ENCODE measurements around the gene RNF130.
A peak's percentile ranks its signal among the peaks of the same experiment; 100 is the strongest.
"Not testable (repeated sequence)": the region's sequence is repeated elsewhere in the genome, so short reads cannot be mapped to it uniquely, and the experiment has no call there.

RNF130 gene

DNA sequence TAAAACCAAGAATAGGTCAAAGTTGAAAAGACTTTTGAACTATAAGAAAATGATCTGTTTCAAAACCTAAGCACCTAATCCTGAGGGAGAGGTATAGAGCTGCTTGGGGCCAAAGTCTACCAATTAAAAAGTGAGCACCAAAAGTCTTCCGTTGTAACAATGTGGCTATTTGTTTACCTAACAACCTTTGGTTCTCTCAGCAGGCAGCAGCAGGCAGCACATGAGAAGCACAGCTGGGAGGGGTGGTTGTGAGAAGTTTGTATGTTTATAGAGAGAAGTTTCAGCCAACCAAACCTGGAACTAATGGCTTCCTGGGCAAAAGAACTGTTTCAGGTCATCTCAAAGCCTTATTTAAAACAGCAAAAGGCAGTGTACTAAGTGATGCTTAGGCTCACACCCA lies 104.1 kb downstream of the RNF130 start:
- FAIRE-seq, result no peak

DNA sequence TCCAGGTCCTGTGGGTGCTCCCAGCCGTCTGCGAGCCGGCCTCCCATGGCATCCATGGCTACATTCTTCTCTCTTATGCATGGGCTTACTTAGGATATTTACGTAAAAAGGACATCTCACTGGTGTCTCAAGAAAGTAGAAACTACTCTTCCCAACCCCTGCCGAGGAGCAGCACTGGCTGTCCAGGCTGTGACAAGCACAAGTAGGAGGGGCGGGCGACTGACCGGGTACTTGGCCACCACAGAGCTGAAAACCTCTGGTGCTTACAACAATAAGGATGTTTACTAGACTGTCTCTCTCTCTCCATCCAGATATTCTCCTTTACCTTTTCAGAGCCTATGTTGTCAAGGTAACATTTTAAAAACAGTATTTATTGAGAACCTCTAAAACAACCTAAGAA lies 107.5 kb downstream of the RNF130 start:
- no peak for FAIRE-seq

DNA sequence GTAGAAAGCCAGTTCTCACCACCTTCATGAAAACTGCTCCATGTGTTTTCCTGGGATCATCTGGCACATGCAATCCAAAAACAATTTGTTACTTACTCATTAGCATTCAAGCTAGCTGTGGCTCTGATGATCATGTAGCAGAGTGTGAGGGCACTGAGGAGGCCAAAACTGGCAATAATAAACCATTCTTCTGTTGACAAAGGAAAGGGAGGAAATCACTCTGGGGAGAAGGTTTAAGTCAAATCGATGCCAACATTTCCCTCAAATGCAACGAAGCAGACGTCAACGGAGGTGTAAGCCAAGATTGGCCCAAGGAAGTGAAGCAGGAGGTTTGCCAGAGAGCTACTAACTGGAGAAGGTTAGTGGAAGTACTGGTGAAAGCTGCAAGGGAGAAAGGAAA lies 108.2 kb downstream of the RNF130 start:
- FAIRE-seq, result no peak

DNA sequence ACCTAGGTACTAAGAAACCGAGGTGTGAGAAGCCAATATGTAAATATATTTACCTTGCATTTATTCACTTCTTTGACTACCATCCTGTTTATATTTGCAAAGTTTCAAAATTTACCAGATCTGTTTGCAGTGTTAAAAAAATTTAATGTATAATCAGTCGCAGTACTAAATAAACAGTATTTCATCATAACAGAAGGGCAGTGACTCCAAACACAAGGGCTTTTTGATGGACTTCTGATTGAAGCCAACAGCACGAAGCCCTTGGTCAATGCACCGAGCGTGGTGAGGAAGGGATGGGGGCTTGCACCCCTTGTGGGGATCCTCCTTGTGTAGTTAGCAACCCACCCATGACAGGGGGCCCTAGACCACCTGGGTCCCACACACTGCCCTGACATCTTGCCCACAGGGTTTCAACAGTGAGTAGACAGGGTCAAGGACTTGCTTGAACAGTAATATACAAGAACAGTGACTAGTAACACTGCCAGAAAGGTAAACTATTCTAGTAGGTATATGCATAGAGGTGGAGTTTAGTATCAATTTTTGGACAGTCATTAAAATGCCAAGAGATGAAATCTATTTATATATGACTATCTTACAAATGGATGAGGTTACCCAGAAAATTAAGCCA lies 111.2 kb downstream of the RNF130 start:
- FAIRE-seq, result no peak

DNA sequence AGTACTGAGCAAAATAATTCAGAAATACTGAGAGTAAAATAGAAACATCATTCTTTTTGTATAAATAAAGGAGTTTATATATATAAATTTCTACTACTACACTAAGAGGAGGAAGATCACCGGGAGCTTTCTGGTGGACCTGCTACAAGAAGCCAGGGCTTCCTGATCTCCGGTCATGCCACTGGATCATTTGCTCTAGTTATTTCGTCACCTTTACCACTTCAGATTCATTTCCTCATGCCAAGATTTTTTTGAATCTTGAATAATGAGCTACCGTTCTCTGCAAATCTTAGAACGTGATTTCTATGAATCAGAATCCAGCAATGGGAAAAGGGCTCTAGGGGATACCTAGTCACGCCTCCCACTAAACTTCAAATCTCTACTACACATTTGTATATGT lies 111.9 kb downstream of the RNF130 start:
- no peak for FAIRE-seq

DNA sequence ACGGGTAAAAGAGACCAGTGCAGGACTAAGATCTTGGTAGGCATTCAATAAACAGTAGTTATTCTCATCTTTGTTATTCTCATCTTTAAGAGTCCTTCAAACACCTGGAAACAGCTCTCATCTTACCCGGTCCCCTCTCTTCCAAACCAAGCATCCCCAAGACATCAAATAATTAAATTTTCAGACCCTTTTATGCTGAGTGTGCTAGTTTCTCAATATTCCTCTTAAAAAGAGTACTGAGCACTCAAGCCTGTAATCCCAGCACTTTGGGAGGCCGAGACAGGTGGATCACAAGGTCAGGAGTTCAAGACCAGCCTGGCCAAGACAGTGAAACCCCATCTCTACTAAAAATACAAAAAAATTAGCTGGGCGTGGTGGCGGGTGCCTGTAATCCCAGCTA lies 112.4 kb downstream of the RNF130 start:
- FAIRE-seq, result not testable (repeated sequence)

DNA sequence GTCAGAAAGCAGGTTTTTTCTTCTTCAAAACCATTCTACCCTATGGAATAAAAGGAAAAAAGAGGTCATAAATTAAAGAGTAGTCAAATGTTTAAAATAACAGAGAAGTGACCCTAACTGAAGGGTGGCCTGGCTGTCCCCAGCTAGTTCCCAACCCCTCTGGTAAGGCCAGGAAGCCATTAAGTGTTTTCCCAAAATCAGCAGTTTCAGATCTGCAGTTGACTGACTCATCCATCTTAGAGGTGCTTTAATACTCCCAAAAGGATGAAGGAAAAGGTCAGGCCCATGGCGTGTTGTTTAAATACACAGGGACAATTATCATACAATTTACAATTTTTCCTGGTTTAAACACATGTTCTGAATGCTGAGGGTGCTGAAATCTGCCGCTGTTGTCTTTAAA lies 115.9 kb downstream of the RNF130 start:
- no peak for FAIRE-seq

DNA sequence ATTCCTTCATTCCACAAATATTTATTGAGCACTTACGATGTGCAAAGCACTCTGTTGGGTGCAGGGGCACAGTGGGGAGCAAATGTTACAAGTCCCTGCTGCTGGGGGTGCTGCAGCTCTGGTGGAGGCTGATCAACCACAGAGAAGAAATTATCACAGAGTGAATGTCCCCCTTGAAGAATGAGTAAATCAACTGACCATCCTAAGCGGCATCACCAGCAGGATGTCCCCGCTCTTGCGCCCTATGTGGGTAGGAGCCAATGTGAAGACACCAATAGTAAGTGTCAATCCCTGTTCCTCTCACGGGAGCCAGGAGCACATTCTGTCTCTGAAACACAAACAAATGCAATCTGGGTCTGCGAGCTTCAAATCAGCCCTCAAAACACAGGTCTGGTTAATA lies 116.5 kb downstream of the RNF130 start:
- no peak for FAIRE-seq

DNA sequence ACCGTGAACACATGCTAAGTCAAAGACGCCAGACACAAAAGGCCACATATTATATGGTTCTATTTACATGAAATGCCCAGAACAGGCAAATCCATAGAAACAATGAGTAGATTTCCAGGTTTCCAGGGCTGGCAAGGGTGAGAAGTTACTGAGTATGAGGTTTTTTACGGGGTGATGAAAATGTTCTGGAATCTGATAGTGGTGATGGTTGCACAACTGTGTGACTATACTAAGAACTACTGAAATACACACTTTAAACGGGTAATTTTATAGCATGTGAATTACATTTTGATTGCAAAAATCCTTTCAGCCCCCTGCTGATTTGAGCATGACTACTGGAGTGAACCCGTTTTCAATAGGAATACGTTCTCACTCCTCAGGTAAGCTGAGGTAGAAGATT lies 117.1 kb downstream of the RNF130 start:
- FAIRE-seq, result no peak

DNA sequence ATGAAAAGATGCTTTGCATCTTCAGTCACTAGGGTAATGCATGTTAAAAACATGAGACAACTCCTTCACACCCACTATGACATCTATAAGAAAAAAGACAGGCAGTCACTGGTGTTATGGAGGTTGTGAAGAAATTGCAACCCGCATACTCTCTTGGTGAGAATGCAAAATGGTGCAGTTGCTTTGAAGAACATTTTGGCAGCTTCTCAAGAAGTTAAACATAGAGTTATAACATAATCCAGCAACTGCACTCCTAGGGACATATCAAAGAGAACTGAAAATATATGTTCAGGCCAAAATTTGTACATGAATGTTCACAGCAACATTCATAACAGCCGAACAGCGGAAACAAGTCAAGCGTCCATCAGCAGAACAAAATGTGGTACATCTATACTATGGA lies 117.6 kb downstream of the RNF130 start:
- FAIRE-seq, result no peak

DNA sequence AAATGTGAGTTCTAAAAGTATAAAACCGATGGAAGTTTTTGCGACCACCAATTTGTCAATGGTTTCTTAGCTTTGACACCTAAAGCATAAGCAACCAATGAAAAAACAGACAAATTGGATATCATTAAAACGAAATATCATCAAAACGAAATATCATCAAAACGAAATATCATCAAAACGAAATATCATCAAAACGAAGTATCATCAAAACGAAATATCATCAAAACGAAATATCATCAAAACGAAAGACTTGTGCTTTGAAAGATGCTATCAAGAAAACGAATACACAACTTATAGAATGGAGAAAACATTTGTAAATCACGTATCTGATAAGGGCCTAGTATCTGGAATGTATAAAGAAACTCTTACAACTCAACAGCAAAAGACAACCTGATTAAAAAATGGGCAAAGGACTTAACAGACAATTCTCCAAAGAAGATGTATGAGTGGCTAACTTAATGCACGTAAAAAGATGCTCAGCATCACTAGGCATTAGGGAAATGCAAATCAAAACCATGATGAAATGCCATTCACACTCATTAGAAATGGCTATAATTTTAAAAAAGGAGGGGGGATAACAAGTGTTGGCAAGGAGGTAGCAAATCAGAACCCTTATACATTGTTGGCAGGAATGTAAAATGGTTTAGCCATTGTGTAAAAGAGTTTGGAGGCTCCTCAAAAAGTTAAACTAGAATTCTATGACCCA lies 134.4 kb downstream of the RNF130 start:
- peak; percentile 96 for FAIRE-seq

DNA sequence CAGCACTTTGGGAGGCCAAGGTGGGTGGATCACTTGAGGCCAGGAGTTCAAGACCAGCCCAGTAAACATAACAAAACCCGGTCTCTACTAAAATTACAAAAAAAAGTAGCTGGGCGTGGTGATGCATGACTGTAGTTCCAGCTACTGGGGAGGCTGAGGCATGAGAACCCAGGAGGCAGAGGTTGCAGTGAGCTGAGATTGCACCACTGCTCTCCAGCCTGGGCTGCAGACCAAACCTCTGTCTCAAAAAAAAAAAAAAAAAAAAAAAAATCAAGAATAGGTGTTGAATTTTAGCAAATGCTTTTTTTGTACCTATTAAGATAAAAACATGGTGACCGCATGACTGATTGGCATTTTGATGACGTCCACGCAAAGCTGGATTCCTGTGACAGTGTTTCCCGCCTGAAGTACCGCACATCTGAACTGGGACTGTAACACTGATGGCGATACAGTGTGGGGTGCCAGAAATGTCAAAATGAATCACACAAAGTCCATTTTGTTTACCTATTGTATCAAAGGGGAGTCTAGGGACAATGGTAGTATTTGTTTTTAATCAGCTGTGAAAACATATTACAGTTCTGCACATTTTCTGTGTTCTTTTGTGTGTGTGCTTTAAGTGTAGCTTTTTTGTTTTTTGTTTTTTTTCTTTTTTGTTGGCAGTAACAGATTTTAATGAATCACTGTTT lies 140.6 kb downstream of the RNF130 start:
- FAIRE-seq, result no peak

DNA sequence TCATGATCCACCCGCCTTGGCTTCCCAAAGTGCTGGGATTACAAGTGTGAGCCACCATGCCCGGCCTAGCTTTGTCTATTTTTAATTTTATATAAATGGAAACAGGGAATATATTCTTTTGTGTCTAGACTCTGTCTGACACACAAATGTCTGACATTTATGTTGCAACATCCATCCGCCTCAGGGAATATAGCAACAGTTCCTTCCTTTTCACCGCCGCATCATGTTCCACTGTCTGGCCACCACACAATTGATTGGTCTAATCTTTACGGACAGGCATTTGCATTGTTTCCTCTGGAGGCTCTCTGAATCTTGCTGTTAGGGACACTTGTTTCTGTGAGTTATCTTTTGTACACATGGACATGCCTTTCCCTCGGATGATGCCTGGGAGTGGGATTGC lies 143.7 kb downstream of the RNF130 start:
- FAIRE-seq, result no peak

DNA sequence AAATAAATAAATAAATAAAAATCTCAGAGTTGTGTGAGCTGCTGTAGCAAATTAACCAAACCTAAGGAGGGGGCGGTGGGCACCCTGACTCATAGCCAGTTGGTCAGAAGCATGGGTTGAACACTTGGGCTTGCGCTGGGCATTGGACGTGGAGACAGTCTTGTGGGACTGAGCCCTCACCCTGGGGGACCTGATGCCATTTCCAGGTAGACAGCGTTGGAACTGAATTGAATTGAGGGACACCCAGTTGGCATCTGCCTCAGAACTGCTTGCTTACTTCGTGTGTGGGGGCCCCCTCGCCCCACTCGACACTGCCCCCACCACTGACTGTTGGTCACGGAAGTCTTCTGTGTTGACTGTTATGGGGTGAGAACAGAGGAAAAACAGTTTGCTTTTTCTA lies 144.9 kb downstream of the RNF130 start:
- no peak for FAIRE-seq

DNA sequence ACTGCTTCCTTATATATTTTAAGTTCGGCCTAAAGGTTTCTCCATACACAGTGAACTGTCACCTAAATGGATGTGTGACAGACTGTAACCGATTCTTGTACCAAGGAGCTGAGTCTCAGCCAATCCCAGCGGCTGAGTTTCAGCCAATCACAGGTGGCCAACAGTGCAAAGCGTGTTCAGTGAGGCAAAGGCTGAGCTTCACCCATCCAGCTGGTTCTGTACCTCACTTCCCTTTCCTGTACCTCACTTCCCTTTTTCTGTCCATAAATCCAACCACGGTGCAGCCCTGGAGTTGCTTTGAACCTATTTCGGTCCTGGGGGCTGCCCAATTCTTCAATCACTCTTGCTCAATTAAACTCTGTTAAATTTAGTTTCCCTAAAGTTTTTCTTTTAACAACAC lies 148.1 kb downstream of the RNF130 start:
- no peak for FAIRE-seq

DNA sequence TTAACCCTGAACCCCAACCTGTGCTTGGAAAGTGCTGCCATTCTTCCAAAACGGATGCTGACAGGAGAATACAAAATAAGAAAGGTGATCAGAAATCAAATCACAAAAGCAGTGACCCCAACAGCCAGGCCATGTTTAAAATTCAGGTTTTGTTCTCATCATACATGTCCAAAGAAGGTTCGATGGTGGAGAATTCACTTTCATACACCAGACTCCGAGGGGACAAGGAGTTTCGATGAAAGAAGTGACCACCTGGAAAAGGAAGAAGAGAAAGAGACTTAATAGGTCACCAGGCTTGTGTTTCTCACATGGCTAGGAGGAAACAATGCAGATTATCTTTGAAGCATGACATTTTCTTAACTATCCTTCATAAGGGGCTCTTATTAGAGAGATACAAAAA lies 151.4 kb downstream of the RNF130 start:
- no peak for FAIRE-seq

DNA sequence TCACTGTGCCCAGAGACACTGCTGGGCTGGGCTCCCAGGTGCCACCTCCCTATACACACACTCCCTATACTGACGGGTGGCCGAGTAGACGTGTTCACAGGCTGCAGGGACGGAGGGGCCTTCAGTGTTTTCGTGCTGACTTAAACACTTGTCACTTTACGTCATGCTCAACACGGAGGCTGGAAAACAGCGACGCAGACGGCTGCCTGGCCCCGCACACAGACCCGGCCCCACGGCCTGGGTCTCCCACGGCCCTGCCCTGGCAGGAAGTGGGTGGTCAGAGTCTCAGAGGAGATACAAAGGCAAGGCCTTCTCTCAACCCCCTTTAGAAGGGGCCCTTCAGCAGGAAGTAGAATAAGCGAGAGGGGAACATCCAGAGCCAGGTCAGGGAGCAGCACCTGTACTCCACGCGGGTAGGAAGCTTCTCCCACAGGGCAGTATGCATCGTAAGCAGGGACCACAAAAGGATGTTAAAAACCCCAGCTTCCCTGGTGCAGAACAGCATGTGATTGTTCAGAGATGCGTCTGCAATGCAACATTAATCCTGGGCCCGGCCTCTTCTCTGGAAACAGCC lies 152.0 kb downstream of the RNF130 start:
- no peak for FAIRE-seq

DNA sequence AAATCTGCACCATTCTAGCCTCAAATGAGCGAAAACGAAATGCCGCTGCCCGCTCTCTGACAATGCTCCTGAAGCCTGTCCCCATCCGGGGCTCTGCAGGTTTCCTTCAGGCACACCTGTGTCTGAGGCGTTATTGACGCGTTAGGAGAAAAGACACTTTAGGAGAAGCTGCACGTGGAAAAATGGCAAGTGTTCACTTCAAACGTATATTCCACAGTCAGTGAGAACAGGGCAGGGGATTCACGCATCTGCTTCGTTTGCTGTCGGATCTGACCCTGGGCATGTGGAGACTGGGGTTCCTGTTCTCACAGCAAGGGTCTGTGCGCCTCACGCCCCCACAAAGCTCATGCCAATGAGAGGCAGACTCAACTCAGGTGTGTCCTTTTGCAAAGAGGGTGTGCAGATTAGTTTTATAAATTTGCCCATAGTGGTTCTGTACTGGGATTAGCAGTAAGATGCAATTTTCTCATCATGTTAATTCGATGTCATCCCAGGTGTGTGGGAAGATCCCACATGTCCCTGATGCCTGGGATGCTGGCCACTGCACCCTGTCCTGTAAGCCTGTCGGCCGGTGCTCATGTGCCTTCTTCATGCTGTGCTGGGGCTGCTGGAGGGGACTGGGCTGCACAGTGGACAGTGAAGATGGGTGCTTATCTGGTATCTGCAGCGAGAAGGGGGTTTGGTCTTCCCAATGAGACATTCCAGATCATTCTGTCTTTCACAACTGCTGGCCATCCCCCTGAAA lies 152.6 kb downstream of the RNF130 start:
- FAIRE-seq, result no peak

DNA sequence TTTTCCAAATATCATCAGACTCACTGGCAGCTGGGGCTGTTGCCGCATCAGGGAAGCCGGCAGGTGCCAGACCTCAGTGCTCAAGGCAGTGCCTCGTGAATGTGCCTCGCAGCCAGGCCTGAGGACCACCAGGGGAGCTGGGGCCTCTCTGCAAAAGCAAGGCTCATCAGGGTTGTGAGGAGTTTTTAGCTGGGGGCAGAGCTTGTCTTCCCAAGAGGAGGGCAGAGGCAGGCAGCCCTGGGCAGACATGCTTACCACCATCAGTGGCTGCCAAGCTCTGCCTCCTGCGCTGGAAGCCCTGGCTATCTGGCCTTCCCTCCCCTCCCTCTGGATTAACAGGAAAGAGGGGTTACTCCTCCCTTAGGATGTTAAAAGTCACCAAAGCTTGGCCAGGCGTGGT lies 155.0 kb downstream of the RNF130 start:
- no peak for FAIRE-seq

DNA sequence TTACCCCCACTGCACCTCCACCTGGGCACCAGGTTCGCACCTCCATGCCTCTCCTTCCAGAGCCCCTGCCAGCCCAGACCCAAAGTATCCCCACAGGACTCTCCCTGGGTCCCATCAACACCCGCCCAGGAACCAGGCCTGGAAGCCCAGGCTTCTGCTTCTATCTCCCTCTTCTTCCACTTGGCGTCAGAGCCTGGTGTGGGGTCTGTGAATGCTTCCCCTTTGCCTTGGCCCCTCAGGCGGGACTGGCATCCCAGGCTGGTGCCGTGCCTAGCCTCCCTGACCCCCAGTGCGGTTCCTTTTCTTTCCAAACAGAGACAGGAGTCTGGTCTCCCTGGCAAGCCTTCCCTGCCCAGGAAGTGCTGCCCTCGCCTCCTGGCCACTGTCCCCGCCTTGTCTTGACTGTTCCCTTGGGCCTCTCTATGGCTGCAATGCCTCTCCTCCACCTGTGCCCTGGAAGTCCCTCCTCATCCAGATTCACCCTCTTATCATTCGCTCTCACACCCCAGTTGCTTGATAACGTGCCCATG lies 156.1 kb downstream of the RNF130 start:
- FAIRE-seq, result no peak

DNA sequence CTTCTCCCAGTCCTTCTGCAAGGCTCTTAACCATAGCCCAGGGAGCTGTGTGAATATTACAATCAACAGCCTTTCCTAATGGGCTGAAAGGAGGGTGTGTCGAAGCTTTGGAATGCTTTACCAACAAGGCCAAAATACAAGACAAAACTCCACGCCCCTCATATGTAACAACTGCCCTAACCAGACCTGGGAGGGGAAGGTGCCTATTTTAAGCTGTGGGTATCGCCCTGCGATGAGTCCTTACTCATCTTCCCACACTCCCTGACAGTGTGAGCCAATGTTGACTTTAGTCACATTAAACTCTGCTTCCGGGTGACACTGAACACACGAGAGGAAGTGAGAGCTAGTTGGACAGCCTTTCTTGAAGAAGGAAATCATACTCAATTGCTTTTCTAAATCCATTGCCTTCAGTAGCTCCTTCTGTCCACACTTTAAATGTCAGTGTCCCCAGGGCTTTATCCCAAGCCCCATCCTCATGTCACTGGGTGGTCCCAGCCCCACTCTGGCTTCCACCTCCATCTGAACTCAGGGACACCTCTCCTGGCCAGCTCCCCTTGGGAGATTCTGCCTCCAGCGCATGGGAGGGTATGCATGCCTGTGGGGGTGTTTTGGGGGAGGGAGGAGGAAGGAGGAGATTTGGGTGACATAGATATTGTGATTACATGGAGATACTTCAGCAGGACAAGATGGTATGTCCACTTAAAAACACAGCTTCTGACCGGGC lies 157.4 kb downstream of the RNF130 start:
- no peak for FAIRE-seq

DNA sequence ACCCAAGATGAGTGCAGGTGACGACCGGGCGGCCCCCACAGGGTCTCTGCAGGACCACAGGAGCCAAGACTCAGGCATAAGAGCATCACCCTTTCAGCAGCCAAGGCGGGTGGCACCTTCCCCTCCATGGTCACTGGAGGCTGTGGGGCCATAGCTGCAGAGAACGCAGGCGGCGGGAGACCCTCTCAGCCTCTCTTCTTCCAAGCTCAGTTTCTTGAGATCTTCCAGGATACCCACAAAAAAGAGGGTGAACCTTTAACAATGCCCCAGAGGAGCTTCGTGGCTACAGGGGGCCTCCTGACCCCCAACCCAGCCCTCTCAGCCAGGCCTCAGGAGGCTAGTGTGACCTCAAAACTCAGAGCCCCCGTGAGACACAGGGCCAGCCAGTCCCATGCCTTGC lies 158.1 kb downstream of the RNF130 start:
- no peak for FAIRE-seq
